Right lobe of liver (tissue), 4 donors: Measurements from ENCODE around the gene IL1RAPL1.

Experiments used
- POLR2A ChIP-seq: fragments of 450-650 bp; IDR thresholded peaks from one replicate; pipeline ENCODE4 v1.6.1; 2017; ENCODE audit warnings: antibody characterized with exemption, mild to moderate bottlenecking
- TF ChIP-seq, protein P1 (sequence below), 4 donors: fragments of 200-600 bp in 3 of 4; fragments of 450-650 bp in 1 of 4; IDR thresholded peaks; one replicate each; pipeline versions ENCODE4 v1.5.1 to v1.8.0; 2016 to 2022; ENCODE audit warnings: antibody characterized with exemption in 4 of 4, mild to moderate bottlenecking in 2 of 4
- donor health status: DM: no; HTN: no; CAD: no.
- donor health status: DM: no; HTN: no; CAD: no.
- donor health status: DM: no; HTN: yes; CAD: no.

DNA sequence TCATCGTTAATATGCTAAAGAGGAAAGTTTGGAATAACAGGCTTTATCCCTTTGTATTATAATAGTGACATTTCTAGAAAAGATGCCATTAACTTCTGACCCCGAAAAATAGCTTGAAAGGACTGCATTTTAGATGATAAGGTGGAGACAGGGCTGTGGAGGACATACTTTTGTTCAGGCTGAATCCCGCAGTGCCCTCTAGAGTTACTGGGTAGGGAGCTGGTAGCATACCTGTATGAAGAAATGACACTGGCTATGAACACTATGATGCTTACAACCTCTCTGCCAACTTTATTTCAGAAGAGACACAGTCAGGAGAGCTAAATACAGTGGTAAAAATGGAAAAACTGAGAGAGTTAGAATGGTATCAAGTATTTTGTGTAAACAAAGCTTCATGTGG is 8.1 kb downstream of the IL1RAPL1 start:
- TF ChIP-seq, protein P1, sequence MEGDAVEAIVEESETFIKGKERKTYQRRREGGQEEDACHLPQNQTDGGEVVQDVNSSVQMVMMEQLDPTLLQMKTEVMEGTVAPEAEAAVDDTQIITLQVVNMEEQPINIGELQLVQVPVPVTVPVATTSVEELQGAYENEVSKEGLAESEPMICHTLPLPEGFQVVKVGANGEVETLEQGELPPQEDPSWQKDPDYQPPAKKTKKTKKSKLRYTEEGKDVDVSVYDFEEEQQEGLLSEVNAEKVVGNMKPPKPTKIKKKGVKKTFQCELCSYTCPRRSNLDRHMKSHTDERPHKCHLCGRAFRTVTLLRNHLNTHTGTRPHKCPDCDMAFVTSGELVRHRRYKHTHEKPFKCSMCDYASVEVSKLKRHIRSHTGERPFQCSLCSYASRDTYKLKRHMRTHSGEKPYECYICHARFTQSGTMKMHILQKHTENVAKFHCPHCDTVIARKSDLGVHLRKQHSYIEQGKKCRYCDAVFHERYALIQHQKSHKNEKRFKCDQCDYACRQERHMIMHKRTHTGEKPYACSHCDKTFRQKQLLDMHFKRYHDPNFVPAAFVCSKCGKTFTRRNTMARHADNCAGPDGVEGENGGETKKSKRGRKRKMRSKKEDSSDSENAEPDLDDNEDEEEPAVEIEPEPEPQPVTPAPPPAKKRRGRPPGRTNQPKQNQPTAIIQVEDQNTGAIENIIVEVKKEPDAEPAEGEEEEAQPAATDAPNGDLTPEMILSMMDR (IDR thresholded peaks at IDR 0.05): no peak
- no peak for TF ChIP-seq POLR2A
